Pancreas (tissue), 10 donors: ENCODE measurements around the gene LRRC14B. TPM values are rescaled to one million over a fixed set of nuclear protein-coding genes. Genes with fewer than 3 reads are reported as not detected.

ENCODE experiments used
- ATAC-seq, 4 donors: fragments of 200-7000 bp; cut with Tn5 transposase; one replicate each; pipeline versions ENCODE4 v1.8.0 to v1.9.1; 2020; ENCODE audit warnings: mild to moderate bottlenecking in 4 of 4, moderate library complexity in 4 of 4
- DNase-seq, 6 donors: peaks; one replicate each; pipeline ENCODE4 v3.0.0-alpha.2; 2020
- FAIRE-seq: peaks from 2 replicates; lab custom pipeline; 2012; peaks lifted over from hg19 to GRCh38; lab: Jason Lieb, UNC
- H3K27ac ChIP-seq, 4 donors: fragments of 200-600 bp; sonication (generic); 1 replicate in 3 of 4; 2 replicates in 1 of 4; pipeline versions ENCODE4 v1.5.0 to v1.8.0; 2020
- H3K27me3 ChIP-seq, 4 donors: fragments of 200-600 bp; one replicate each; pipeline ENCODE4 v1.8.0; 2021
- H3K36me3 ChIP-seq, 3 donors: fragments of 200-600 bp; sonication (generic) in 1 of 3; one replicate each; pipeline versions ENCODE4 v1.5.0 to v1.8.0; 2020 to 2021
- H3K4me1 ChIP-seq, 3 donors: fragments of 200-600 bp; one replicate each; pipeline ENCODE4 v1.8.0; 2021
- H3K4me3 ChIP-seq, 4 donors: fragments of 200-600 bp; sonication (generic) in 2 of 4; one replicate each; pipeline versions ENCODE4 v1.5.0 to v1.8.0; 2020 to 2021
- H3K9me3 ChIP-seq, 4 donors: fragments of 200-600 bp; one replicate each; pipeline ENCODE4 v1.8.0; 2021
- WGBS, 2 donors: extraction: QIAGEN DNeasy Blood & Tissue Kit; methylation state at CpG; one replicate each; pipeline ENCODE4 v1.1.7; 2013; 5-methylcytosine and 5-hydroxymethylcytosine counted together
- intact Hi-C, 3 donors: fragments of 100-400 bp; cut with DNase I; formaldehyde crosslinking; loops; one replicate each; pipeline versions ENCODE4 v1.11.1 to v1.14.2; 2022
- polyA plus RNA-seq, 2 donors: library from polyadenylated mRNA; stranded (reverse); fragments of 200-250 nt; gene quantifications; one replicate each; pipeline ENCODE4 v1.2.3, GENCODE V29; 2013
- total RNA-seq, 6 donors: library from RNA; stranded (reverse); fragmentation: NEBNext Ultra II Directional in 4 of 6; extraction: Animal tissue kit (Norgen Biotek cat#: 25700) in 4 of 6; gene quantifications; one replicate each; pipeline versions ENCODE4 v1.2.1 to v1.2.4, GENCODE V29; 2021 to 2023
- TF ChIP-seq, protein P1 (sequence below), 4 donors: fragments of 200-600 bp; sonication (generic) in 3 of 4; IDR thresholded peaks; one replicate each; pipeline versions ENCODE4 v1.5.0 to v1.8.0; 2021; ENCODE audit warnings: antibody characterized with exemption in 4 of 4
- donor health status: healthy with polysubstance abuse.
- donor health status: DM: no; HTN: no; CAD: no; lungs with moderate emphysema.
- donor health status: DM: no; HTN: no; CAD: no.
- donor health status: control.
- donor health status: control.
- donor health status: Bipolar disorder and iron deficiency.
- donor health status: DM: yes; HTN: yes; CAD: no.
- donor health status: DM: no; HTN: no; CAD: no.
- donor health status: DM: no; HTN: no; CAD: no.
- donor health status: DM: yes; HTN: yes; CAD: no.

The LRRC14B gene
- total and polyA plus RNA-seq, 8 donors = not detected

- Histone ChIP-seq H3K27ac (no peak overlapping the region), H3K9me3 (no peaks in the 10 kb centered on the region), H3K4me1 (no peaks in the 10 kb centered on the region), H3K36me3 (no peaks in the 10 kb centered on the region), H3K4me3 (no peak overlapping the region), H3K27me3 (no peaks in the 10 kb centered on the region)
- intact Hi-C loops = no loop called here
- ATAC-seq = no peak
- peak in 1 of 6 donors; percentile 28 for DNase-seq
- 76 to 77% methylated on average over 12 of the region's 12 CpGs for WGBS, 2 donors
- TF ChIP-seq, protein P1, sequence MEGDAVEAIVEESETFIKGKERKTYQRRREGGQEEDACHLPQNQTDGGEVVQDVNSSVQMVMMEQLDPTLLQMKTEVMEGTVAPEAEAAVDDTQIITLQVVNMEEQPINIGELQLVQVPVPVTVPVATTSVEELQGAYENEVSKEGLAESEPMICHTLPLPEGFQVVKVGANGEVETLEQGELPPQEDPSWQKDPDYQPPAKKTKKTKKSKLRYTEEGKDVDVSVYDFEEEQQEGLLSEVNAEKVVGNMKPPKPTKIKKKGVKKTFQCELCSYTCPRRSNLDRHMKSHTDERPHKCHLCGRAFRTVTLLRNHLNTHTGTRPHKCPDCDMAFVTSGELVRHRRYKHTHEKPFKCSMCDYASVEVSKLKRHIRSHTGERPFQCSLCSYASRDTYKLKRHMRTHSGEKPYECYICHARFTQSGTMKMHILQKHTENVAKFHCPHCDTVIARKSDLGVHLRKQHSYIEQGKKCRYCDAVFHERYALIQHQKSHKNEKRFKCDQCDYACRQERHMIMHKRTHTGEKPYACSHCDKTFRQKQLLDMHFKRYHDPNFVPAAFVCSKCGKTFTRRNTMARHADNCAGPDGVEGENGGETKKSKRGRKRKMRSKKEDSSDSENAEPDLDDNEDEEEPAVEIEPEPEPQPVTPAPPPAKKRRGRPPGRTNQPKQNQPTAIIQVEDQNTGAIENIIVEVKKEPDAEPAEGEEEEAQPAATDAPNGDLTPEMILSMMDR (IDR thresholded peaks at IDR 0.05) = no peak
- no peak for FAIRE-seq
Observed at GRCh38 chr5:169728-170094, 21.6 kb upstream of the LRRC14B start.

- ATAC-seq (no peak), FAIRE-seq (no peak), DNase-seq (peak in 2 of 6 donors; percentile 49 to 60)
- H3K4me1 ChIP-seq = no peaks in the 10 kb centered on the region
- TF ChIP-seq, protein P1 (IDR thresholded peaks at IDR 0.05) = no peak
- no peak overlapping the region for H3K4me3 ChIP-seq
- 70 to 73% methylated on average over 37 of the region's 37 CpGs for WGBS, 2 donors
- no peaks in the 10 kb centered on the region for H3K27me3 ChIP-seq
- no peaks in the 10 kb centered on the region for H3K9me3 ChIP-seq
- H3K36me3 ChIP-seq = no peaks in the 10 kb centered on the region
- H3K27ac ChIP-seq = no peak overlapping the region
- intact Hi-C loops = no loop called here
Observed at GRCh38 chr5:170971-171800, 20.1 kb upstream of the LRRC14B start.

GRCh38 chr5:171801-172331 is 19.4 kb upstream of the LRRC14B start:
- no peak overlapping the region for H3K27ac ChIP-seq
- TF ChIP-seq, protein P1 (IDR thresholded peaks at IDR 0.05) = no peak
- H3K4me1 ChIP-seq = no peaks in the 10 kb centered on the region
- H3K27me3 ChIP-seq = no peaks in the 10 kb centered on the region
- no peaks in the 10 kb centered on the region for H3K36me3 ChIP-seq
- intact Hi-C loops = no loop called here
- no peak for FAIRE-seq
- H3K9me3 ChIP-seq = no peaks in the 10 kb centered on the region
- no peak for ATAC-seq
- DNase-seq = peak in 2 of 6 donors; percentile 44 to 45
- no peak overlapping the region for H3K4me3 ChIP-seq
- 67 to 80% methylated on average over 23 of the region's 23 CpGs for WGBS, 2 donors

DNA sequence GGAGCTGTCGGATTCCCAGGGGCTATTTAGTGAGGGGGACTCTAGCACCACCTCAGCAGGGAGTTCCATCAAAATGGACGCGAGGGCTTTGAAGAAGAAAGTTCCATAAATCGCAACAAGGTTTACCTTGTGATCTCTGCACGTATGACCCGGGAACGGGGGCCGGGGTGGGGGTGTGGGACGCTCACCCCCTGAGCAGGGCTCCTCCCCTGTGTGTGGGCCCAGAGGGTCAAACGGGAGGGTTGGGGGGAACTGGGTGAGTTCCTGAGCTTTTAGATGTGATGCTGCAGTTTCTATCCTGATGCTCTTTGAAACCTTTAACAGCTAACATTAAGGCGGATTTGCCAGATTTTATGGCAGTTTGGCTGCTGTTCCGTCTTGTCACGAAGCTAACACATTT is 18.9 kb upstream of the LRRC14B start:
- FAIRE-seq = no peak

More for the DNA sequence above, 18.9 kb upstream of the LRRC14B start:
- peak in 1 of 6 donors; percentile 42 for DNase-seq
- WGBS, 2 donors = 74% methylated on average over 13 of the region's 13 CpGs
- ATAC-seq = no peak
- TF ChIP-seq, protein P1 (IDR thresholded peaks at IDR 0.05) = no peak
- Histone ChIP-seq H3K36me3 (no peaks in the 10 kb centered on the region), H3K4me3 (no peak overlapping the region), H3K27me3 (no peaks in the 10 kb centered on the region), H3K27ac (no peak overlapping the region), H3K4me1 (no peaks in the 10 kb centered on the region), H3K9me3 (no peaks in the 10 kb centered on the region)
- intact Hi-C loops = no loop called here
